Coronary artery (tissue), 2 donors: ENCODE data around the gene AKR1C2.
A peak's percentile ranks its signal among the peaks of the same experiment; 100 is the strongest.

ENCODE experiments used
- DNase-seq: peaks from one replicate; pipeline ENCODE4 v3.0.0-alpha.2; 2017; ENCODE audit warnings: low spot score
- H3K27ac ChIP-seq, 2 donors: fragments of 200-600 bp; sonication (generic); one replicate each; pipeline ENCODE4 v1.5.1; 2016 to 2019
- H3K4me3 ChIP-seq: fragments of 200-600 bp; sonication (generic); 2 replicates; pipeline ENCODE4 v1.5.1; 2016; ENCODE audit warnings: mild to moderate bottlenecking, moderate library complexity
- CTCF ChIP-seq: fragments of 200-600 bp; sonication (generic); IDR thresholded peaks from one replicate; pipeline ENCODE4 v1.5.1; 2019; ENCODE audit warnings: antibody characterized with exemption

The AKR1C2 gene

GRCh38 chr10:4939224-4940072, 64.2 kb downstream of the AKR1C2 start:
- Histone ChIP-seq H3K4me3 (no peak overlapping the region), H3K27ac (peak overlapping the region in 1 of 2 donors; percentile 20)
- TF ChIP-seq CTCF = no peak
- no peak for DNase-seq
